Neural cell (in vitro differentiated cells): Measurements from ENCODE around the gene GRIN3B. TPM values are rescaled to one million over a fixed set of nuclear protein-coding genes. Genes with fewer than 3 reads are reported as not detected.

Experiments
- H2AFZ ChIP-seq: fragments of 200-600, 300-800 bp; sonication (generic), shearing (Covaris generic); 2 replicates; pipeline ENCODE4 v1.6.0; 2014; ENCODE audit warnings: low read depth, mild to moderate bottlenecking, antibody characterized with exemption, low read length, moderate library complexity
- H3F3A ChIP-seq: fragments of 200-600 bp; shearing (Covaris generic); 2 replicates; pipeline ENCODE4 v1.6.1; 2016; ENCODE audit warnings: mild to moderate bottlenecking, moderate library complexity, mixed read lengths, antibody characterized with exemption, low read length; ENCODE audit not compliant: insufficient read depth, poor library complexity, severe bottlenecking
- H3K27ac ChIP-seq: fragments of 200-600, 300-800 bp; sonication (generic), shearing (Covaris generic); 2 replicates; pipeline ENCODE4 v1.5.1; 2014; ENCODE audit warnings: mild to moderate bottlenecking, low read length, moderate library complexity
- H3K27me3 ChIP-seq: fragments of 300-800, 200-600 bp; sonication (generic), shearing (Covaris generic); 2 replicates; pipeline ENCODE4 v1.6.0; 2014; ENCODE audit warnings: mild to moderate bottlenecking, low read depth, low read length, moderate library complexity; ENCODE audit not compliant: insufficient read depth
- H3K36me3 ChIP-seq: fragments of 300-800, 200-600 bp; sonication (generic), shearing (Covaris generic); 2 replicates; pipeline ENCODE4 v1.5.1; 2014; ENCODE audit warnings: mild to moderate bottlenecking, antibody characterized with exemption, low read length, moderate library complexity; ENCODE audit not compliant: insufficient read depth
- H3K4me2 ChIP-seq: fragments of 300-800, 200-600 bp; sonication (generic), shearing (Covaris generic); 2 replicates; pipeline ENCODE4 v1.6.0; 2014; ENCODE audit warnings: mild to moderate bottlenecking, low read length
- H3K4me3 ChIP-seq: fragments of 300-800, 200-600 bp; sonication (generic), shearing (Covaris generic); 2 replicates; pipeline ENCODE4 v1.5.1; 2014; ENCODE audit warnings: mild to moderate bottlenecking, low read length, moderate library complexity
- H3K79me2 ChIP-seq: fragments of 200-600 bp; shearing (Covaris generic); replicated peaks from 2 replicates; pipeline ENCODE4 v1.6.0; 2014; ENCODE audit warnings: mild to moderate bottlenecking, low read length, moderate library complexity; ENCODE audit not compliant: insufficient read depth
- H3K9ac ChIP-seq: fragments of 300-800, 200-600 bp; sonication (generic), shearing (Covaris generic); 2 replicates; pipeline ENCODE4 v1.6.1; 2016; ENCODE audit warnings: mild to moderate bottlenecking, low read length, mixed read lengths
- H3K9me2 ChIP-seq: fragments of 200-600 bp; shearing (Covaris generic); 2 replicates; pipeline ENCODE4 v1.6.1; 2016; ENCODE audit warnings: mild to moderate bottlenecking, low read length, mixed read lengths; ENCODE audit not compliant: insufficient read depth
- H3K9me3 ChIP-seq: fragments of 200-600, 300-800 bp; sonication (generic), shearing (Covaris generic); 2 replicates; pipeline ENCODE4 v1.6.1; 2016; ENCODE audit warnings: mild to moderate bottlenecking, mixed run types, low read length, moderate library complexity, mixed read lengths
- H4K20me1 ChIP-seq: fragments of 200-600 bp; shearing (Covaris generic); 2 replicates; pipeline ENCODE4 v1.6.1; 2016; ENCODE audit warnings: mild to moderate bottlenecking, mixed run types; ENCODE audit not compliant: insufficient read depth
- CTCF ChIP-seq: fragments of 450-650 bp; IDR thresholded peaks from 2 replicates; pipeline ENCODE4 v1.5.1; 2014; ENCODE audit warnings: antibody characterized with exemption, mild to moderate bottlenecking, moderate library complexity; ENCODE audit not compliant: poor library complexity, severe bottlenecking
- EP300 ChIP-seq: fragments of 450-650 bp; conservative IDR thresholded peaks from 2 replicates; pipeline ENCODE4 v1.6.1; 2014; ENCODE audit warnings: antibody characterized with exemption, mild to moderate bottlenecking, moderate library complexity; ENCODE audit not compliant: poor library complexity, severe bottlenecking
- EZH2 ChIP-seq: fragments of 200-600, 300-800 bp; shearing (Covaris generic), sonication (generic); IDR thresholded peaks from 2 replicates; pipeline ENCODE4 v1.6.1; 2014; ENCODE audit warnings: antibody characterized with exemption, low read length, borderline replicate concordance, mild to moderate bottlenecking; ENCODE audit not compliant: insufficient read depth, poor library complexity, severe bottlenecking
- MXI1 ChIP-seq: fragments of 450-650 bp; conservative IDR thresholded peaks from 2 replicates; pipeline ENCODE4 v1.6.1; 2014; ENCODE audit warnings: antibody characterized with exemption, mild to moderate bottlenecking; ENCODE audit not compliant: poor library complexity, severe bottlenecking
- POLR2AphosphoS5 ChIP-seq: IDR thresholded peaks from 2 replicates; pipeline ENCODE4 v1.6.1; 2012
- RAD21 ChIP-seq: fragments of 450-650 bp; conservative IDR thresholded peaks from 2 replicates; pipeline ENCODE4 v1.6.1; 2014; ENCODE audit warnings: antibody characterized with exemption, mild to moderate bottlenecking, moderate library complexity
- REST ChIP-seq: IDR thresholded peaks from 2 replicates; pipeline ENCODE4 v1.6.1; 2012; ENCODE audit warnings: borderline replicate concordance
- SMC3 ChIP-seq: fragments of 450-650 bp; conservative IDR thresholded peaks from 2 replicates; pipeline ENCODE4 v1.6.1; 2014; ENCODE audit warnings: antibody characterized with exemption, mild to moderate bottlenecking, moderate library complexity; ENCODE audit not compliant: poor library complexity
- TAF1 ChIP-seq: IDR thresholded peaks from 2 replicates; pipeline ENCODE4 v1.6.1; 2012; ENCODE audit warnings: low read depth
- polyA plus RNA-seq: library from polyadenylated mRNA; depleted of rRNA; stranded (reverse); fragments of >200 nt; gene quantifications from 2 replicates; pipeline ENCODE4 v1.2.3, GENCODE V29; 2014

GRIN3B gene
- polyA plus RNA-seq, 1 donor from 2014 or later = 0.46 TPM

DNA sequence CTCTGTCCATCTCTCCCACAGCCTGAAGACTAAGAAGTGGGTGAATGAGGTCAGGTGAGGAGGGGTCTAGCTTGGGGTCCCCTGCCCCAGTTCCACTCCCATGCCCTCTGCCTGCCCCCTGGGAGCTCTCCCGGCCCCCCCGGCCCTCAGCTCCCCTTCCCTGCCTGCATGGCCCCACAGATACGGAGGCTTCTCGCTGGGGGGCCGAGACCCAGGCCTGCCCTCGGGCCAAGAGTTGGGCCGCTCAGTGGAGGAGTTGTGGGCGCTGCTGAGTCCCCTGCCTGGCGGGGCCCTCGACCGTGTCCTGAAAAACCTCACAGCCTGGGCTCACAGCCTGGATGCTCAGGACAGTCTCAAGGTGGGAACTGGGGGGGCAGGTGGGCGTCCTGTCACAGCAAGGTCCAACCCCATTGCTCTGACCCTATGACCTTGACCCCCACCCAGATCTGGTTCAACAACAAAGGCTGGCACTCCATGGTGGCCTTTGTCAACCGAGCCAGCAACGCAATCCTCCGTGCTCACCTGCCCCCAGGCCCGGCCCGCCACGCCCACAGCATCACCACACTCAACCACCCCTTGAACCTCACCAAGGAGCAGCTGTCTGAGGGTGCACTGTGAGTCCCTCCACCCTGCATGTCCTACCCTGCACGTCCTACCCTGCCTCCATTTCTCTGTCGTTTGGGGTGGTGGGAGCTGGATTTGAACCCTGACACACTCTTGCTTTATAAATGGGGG lies 55.8 kb downstream of the GRIN3B start:
- Histone ChIP-seq H3K4me3 (no peak overlapping the region), H3K27ac (no peak overlapping the region)
- TF ChIP-seq EP300 (no peak), EZH2 (no peak), POLR2AphosphoS5 (no peak), RAD21 (no peak), SMC3 (no peak), MXI1 (no peak), REST (no peak), CTCF (no peak), TAF1 (no peak)

DNA sequence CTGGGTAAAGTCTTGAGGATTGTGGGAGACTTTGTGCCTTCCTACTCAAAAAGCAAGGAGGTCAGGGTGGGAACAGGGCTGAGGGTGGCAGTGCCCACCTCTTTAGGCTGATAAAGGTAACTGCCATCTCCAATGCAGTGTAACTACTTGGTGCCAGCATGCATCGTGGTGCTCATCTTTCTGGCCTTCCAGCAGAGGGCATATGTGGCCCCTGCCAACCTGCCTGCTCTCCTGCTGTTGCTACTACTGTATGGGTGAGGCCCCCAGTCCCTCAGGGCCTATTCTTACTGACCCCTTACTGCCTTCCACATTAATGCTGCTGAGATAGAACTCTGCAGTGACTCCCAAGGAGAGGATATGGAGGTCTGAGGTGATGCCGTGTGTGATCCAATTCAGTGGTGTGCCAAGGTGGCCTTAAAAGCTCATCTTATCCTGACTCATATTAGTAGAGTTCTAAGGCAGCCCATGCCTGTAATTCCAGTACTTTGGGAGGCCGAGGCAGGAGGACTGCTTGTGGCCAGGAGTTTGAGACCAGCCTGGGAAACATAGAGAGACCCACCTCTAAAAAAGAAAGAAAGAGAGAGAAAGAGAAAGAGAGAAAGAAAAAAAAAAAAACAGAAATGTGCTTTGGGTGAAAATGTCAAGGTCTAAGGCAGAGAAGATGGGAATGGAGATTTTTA lies 57.1 kb downstream of the GRIN3B start:
- TF ChIP-seq CTCF = no peak
- no peak for TF ChIP-seq EZH2
- no peak for TF ChIP-seq SMC3
- TF ChIP-seq TAF1 = no peak
- TF ChIP-seq REST = no peak
- TF ChIP-seq RAD21 = no peak
- TF ChIP-seq MXI1 = no peak
- TF ChIP-seq POLR2AphosphoS5 = no peak
- no peaks in the 10 kb centered on the region for H3F3A ChIP-seq
- H2AFZ ChIP-seq = no peak overlapping the region
- H3K4me3 ChIP-seq = no peak overlapping the region
- H3K27me3 ChIP-seq = no peaks in the 10 kb centered on the region
- H3K4me2 ChIP-seq = no peak overlapping the region
- no peaks in the 10 kb centered on the region for H3K79me2 ChIP-seq
- no peak overlapping the region for H3K27ac ChIP-seq
- peaks cover 28% of the 10 kb centered on the region for H3K9me3 ChIP-seq
- no peaks in the 10 kb centered on the region for H4K20me1 ChIP-seq
- no peak overlapping the region for H3K9ac ChIP-seq
- H3K36me3 ChIP-seq = peaks cover 12% of the 10 kb centered on the region
- H3K9me2 ChIP-seq = no peaks in the 10 kb centered on the region

More for the DNA sequence above, 55.8 kb downstream of the GRIN3B start:
- H2AFZ ChIP-seq = no peak overlapping the region
- no peak overlapping the region for H3K4me2 ChIP-seq
- no peaks in the 10 kb centered on the region for H3K9me2 ChIP-seq
- no peaks in the 10 kb centered on the region for H3K27me3 ChIP-seq
- peaks cover 28% of the 10 kb centered on the region for H3K9me3 ChIP-seq
- no peaks in the 10 kb centered on the region for H3K79me2 ChIP-seq
- H3K9ac ChIP-seq = no peak overlapping the region
- H3K36me3 ChIP-seq = peaks cover 12% of the 10 kb centered on the region
- H3F3A ChIP-seq = no peaks in the 10 kb centered on the region
- H4K20me1 ChIP-seq = no peaks in the 10 kb centered on the region
